HG03097 (cell line): ENCODE results near the gene RFX1.

Experiments
- ATAC-seq: cut with Tn5 transposase; IDR thresholded peaks from one replicate; pipeline ENCODE4 v1.9.1; 2021; ENCODE audit not compliant: unreplicated experiment, low FRiP score

Gene RFX1

GRCh38 chr19:13914777-13915176, 91.3 kb downstream of the RFX1 start:
- no peak for ATAC-seq

GRCh38 chr19:13913352-13913751, 92.8 kb downstream of the RFX1 start:
- no peak for ATAC-seq
